Body of pancreas (tissue), 4 donors: ENCODE data around the gene ARF1.

Experiments
- CTCF ChIP-seq, 7 experiments: fragments of 450-650 bp in 4 of 7; fragments of 200-600 bp in 3 of 7; sonication (generic) in 3 of 7; IDR thresholded peaks; one replicate each; pipeline ENCODE4 v1.5.1; 2016 to 2019; ENCODE audit warnings: antibody characterized with exemption in 7 of 7
- POLR2A ChIP-seq, 3 donors: fragments of 450-650 bp; IDR thresholded peaks; one replicate each; pipeline ENCODE4 v1.6.1; 2016; ENCODE audit warnings: antibody characterized with exemption in 3 of 3, mild to moderate bottlenecking in 2 of 3

GRCh38 chr1:228143480-228144192 is 61.1 kb downstream of the ARF1 start:
- TF ChIP-seq POLR2A (IDR thresholded peaks at IDR 0.05) (no peak), CTCF (IDR thresholded peaks at IDR 0.05) (no peak)
